Measurements from ENCODE around the gene PDLIM1. TPM values are rescaled to one million over a fixed set of nuclear protein-coding genes. Genes with fewer than 3 reads are reported as not detected.

The PDLIM1 gene
- total RNA-seq, 2 experiments from 2014 or later = 9.4 to 9.5 TPM

- no peaks in the 10 kb centered on the region for H3K4me1 Mint-ChIP-seq (ENCODE audit: low read depth)
- H3K9me3 Mint-ChIP-seq (ENCODE audit: insufficient read depth) = no peaks in the 10 kb centered on the region
- H3K27ac Mint-ChIP-seq = no peak overlapping the region
- ATAC-seq (no peak), DNase-seq (no peak)
- POLR2A ChIA-PET = no interaction called here
- no peaks in the 10 kb centered on the region for H3K36me3 Mint-ChIP-seq (ENCODE audit: low read depth)
- H3K27me3 Mint-ChIP-seq (ENCODE audit: low read depth) = peaks cover 2% of the 10 kb centered on the region
- no peak overlapping the region for H3K4me3 Mint-ChIP-seq
- CTCF ChIA-PET = no interaction called here
These were observed 22.4 kb downstream of the PDLIM1 start for GRCh38 chr10:95268438-95268837.

GRCh38 chr10:95267251-95267650, 23.6 kb downstream of the PDLIM1 start:
- DNase-seq (no peak), ATAC-seq (no peak)
- H3K4me3 Mint-ChIP-seq = no peak overlapping the region
- no peaks in the 10 kb centered on the region for H3K4me1 Mint-ChIP-seq (ENCODE audit: low read depth)
- no peak overlapping the region for H3K27ac Mint-ChIP-seq
- no peaks in the 10 kb centered on the region for H3K36me3 Mint-ChIP-seq (ENCODE audit: low read depth)
- H3K27me3 Mint-ChIP-seq (ENCODE audit: low read depth) = peaks cover 3% of the 10 kb centered on the region
- ChIA-PET POLR2A (no interaction called here), CTCF (no interaction called here)
- no peaks in the 10 kb centered on the region for H3K9me3 Mint-ChIP-seq (ENCODE audit: insufficient read depth)

GRCh38 chr10:95266674-95267095, 24.1 kb downstream of the PDLIM1 start:
- Mint-ChIP-seq H3K27ac (no peak overlapping the region), H3K36me3 (ENCODE audit: low read depth) (no peaks in the 10 kb centered on the region), H3K4me1 (ENCODE audit: low read depth) (no peaks in the 10 kb centered on the region), H3K4me3 (no peak overlapping the region), H3K9me3 (ENCODE audit: insufficient read depth) (no peaks in the 10 kb centered on the region), H3K27me3 (ENCODE audit: low read depth) (peaks cover 3% of the 10 kb centered on the region)
- DNase-seq = no peak
- ChIA-PET POLR2A (no interaction called here), CTCF (no interaction called here)
- ATAC-seq = no peak

DNA sequence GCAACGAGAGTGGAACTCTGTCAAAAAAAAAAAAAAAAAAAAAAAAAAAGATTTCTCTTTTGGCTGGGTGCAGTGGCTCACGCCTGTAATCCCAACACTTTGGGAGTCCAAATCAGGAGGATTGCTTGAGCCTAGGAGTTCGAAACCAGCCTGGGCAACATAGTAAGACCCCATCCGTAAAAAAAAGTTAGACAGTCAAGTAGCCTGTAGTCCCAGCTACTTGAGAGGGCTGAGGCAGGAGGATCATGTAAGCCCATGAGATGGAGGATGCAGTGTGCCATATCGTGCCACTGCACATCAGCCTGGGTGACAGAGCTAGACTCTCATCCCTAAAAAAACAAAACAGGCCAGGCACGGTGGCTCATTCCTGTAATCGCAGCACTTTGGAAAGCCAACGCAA, 25.2 kb downstream of the PDLIM1 start:
- ChIA-PET CTCF (no interaction called here), POLR2A (interaction anchor here (0.6 kb wide), 1 partner anchor 8 kb away, joined by 3 read pairs; no protein-coding TSS in a partner anchor)
- ATAC-seq (no peak), DNase-seq (no peak)
- no peaks in the 10 kb centered on the region for H3K9me3 Mint-ChIP-seq (ENCODE audit: insufficient read depth)
- H3K27ac Mint-ChIP-seq = no peak overlapping the region
- H3K4me1 Mint-ChIP-seq (ENCODE audit: low read depth) = no peaks in the 10 kb centered on the region
- H3K27me3 Mint-ChIP-seq (ENCODE audit: low read depth) = peaks cover 3% of the 10 kb centered on the region
- H3K36me3 Mint-ChIP-seq (ENCODE audit: low read depth) = no peaks in the 10 kb centered on the region
- no peak overlapping the region for H3K4me3 Mint-ChIP-seq

- H3K4me3 Mint-ChIP-seq = no peak overlapping the region
- ChIA-PET POLR2A (no interaction called here), CTCF (no interaction called here)
- no peak overlapping the region for H3K27ac Mint-ChIP-seq
- ATAC-seq = no peak
- peaks cover 3% of the 10 kb centered on the region for H3K27me3 Mint-ChIP-seq (ENCODE audit: low read depth)
- DNase-seq = no peak
- H3K4me1 Mint-ChIP-seq (ENCODE audit: low read depth) = no peaks in the 10 kb centered on the region
- no peaks in the 10 kb centered on the region for H3K9me3 Mint-ChIP-seq (ENCODE audit: insufficient read depth)
- no peaks in the 10 kb centered on the region for H3K36me3 Mint-ChIP-seq (ENCODE audit: low read depth)
These were observed 26.4 kb downstream of the PDLIM1 start for GRCh38 chr10:95264227-95265051.

DNA sequence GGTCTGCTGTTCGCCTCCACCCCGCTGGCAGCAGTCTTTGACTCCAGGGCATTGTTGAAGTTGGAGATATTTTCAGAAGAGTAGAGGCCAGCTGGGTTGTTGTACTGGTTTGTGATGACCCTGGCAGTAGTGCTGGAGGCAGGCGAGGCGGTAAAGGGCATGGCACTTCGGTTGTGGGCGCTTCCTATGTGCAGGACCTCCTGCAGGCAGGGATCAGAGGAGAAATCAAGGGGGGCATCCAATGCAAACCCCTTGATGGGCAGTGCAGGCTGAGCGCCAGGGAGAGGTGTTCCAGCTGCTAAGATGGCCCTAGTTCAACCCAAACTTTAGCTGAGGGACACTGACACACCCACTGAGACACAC, 27.0 kb downstream of the PDLIM1 start:
- ATAC-seq = no peak
- Mint-ChIP-seq H3K36me3 (ENCODE audit: low read depth) (no peaks in the 10 kb centered on the region), H3K9me3 (ENCODE audit: insufficient read depth) (no peaks in the 10 kb centered on the region), H3K27ac (no peak overlapping the region), H3K27me3 (ENCODE audit: low read depth) (peaks cover 3% of the 10 kb centered on the region), H3K4me1 (ENCODE audit: low read depth) (no peaks in the 10 kb centered on the region), H3K4me3 (no peak overlapping the region)
- ChIA-PET POLR2A (no interaction called here), CTCF (no interaction called here)
- DNase-seq = no peak

GRCh38 chr10:95262763-95263518, 27.9 kb downstream of the PDLIM1 start:
- POLR2A ChIA-PET = no interaction called here
- no peak overlapping the region for H3K4me3 Mint-ChIP-seq
- H3K27ac Mint-ChIP-seq = no peak overlapping the region
- H3K36me3 Mint-ChIP-seq (ENCODE audit: low read depth) = no peaks in the 10 kb centered on the region
- no peaks in the 10 kb centered on the region for H3K4me1 Mint-ChIP-seq (ENCODE audit: low read depth)
- CTCF ChIA-PET = no interaction called here
- no peaks in the 10 kb centered on the region for H3K9me3 Mint-ChIP-seq (ENCODE audit: insufficient read depth)
- H3K27me3 Mint-ChIP-seq (ENCODE audit: low read depth) = peaks cover 7% of the 10 kb centered on the region
- DNase-seq = no peak
- no peak for ATAC-seq

DNA sequence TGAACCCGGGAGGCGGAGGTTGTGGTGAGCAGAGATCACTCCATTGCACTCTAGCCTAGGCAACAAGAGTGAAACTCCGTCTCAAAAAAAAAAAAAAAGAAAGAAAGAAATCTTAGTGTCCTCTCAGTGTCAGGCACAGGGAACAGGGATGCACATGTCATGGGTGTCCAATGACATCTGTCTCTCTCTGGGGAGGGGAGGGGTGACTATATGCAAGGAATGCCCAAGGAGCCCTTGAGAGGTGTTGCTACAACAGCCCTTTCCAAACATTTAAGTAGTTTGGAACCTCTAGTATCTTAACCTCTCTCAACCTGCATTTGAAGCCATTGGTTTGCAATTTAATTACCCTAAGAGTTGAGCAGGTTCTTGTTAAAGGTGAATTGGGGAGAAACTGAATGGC, 28.9 kb downstream of the PDLIM1 start:
- ATAC-seq (no peak), DNase-seq (no peak)
- Mint-ChIP-seq H3K4me3 (no peak overlapping the region), H3K27ac (no peak overlapping the region), H3K9me3 (ENCODE audit: insufficient read depth) (no peaks in the 10 kb centered on the region), H3K36me3 (ENCODE audit: low read depth) (no peaks in the 10 kb centered on the region), H3K4me1 (ENCODE audit: low read depth) (no peaks in the 10 kb centered on the region), H3K27me3 (ENCODE audit: low read depth) (peaks cover 8% of the 10 kb centered on the region)
- CTCF ChIA-PET = no interaction called here
- POLR2A ChIA-PET = no interaction called here

- ChIA-PET POLR2A (no interaction called here), CTCF (no interaction called here)
- H3K4me1 Mint-ChIP-seq (ENCODE audit: low read depth) = no peaks in the 10 kb centered on the region
- no peak overlapping the region for H3K27ac Mint-ChIP-seq
- H3K9me3 Mint-ChIP-seq (ENCODE audit: insufficient read depth) = no peaks in the 10 kb centered on the region
- ATAC-seq = no peak
- no peak overlapping the region for H3K4me3 Mint-ChIP-seq
- no peaks in the 10 kb centered on the region for H3K36me3 Mint-ChIP-seq (ENCODE audit: low read depth)
- DNase-seq = no peak
- peaks cover 11% of the 10 kb centered on the region for H3K27me3 Mint-ChIP-seq (ENCODE audit: low read depth)
These were observed 29.8 kb downstream of the PDLIM1 start for GRCh38 chr10:95260909-95261552.

- DNase-seq = no peak
- CTCF ChIA-PET = interaction anchor here (1.2 kb wide), 1 partner anchor 103 kb away, joined by 5 read pairs; no protein-coding TSS in a partner anchor
- Mint-ChIP-seq H3K4me1 (ENCODE audit: low read depth) (no peaks in the 10 kb centered on the region), H3K4me3 (no peak overlapping the region), H3K27me3 (ENCODE audit: low read depth) (peaks cover 15% of the 10 kb centered on the region), H3K27ac (no peak overlapping the region), H3K9me3 (ENCODE audit: insufficient read depth) (no peaks in the 10 kb centered on the region), H3K36me3 (ENCODE audit: low read depth) (no peaks in the 10 kb centered on the region)
- POLR2A ChIA-PET = no interaction called here
- ATAC-seq = no peak
These were observed 30.4 kb downstream of the PDLIM1 start for GRCh38 chr10:95260397-95260881.

GRCh38 chr10:95257849-95258248, 33.0 kb downstream of the PDLIM1 start:
- ATAC-seq (no peak), DNase-seq (no peak)
- ChIA-PET POLR2A (interaction anchor here (0.7 kb wide), 1 partner anchor 8 kb away, joined by 3 read pairs; no protein-coding TSS in a partner anchor), CTCF (interaction anchor here (3.7 kb wide), 1 partner anchor 12 kb away, joined by 12 read pairs; no protein-coding TSS in a partner anchor)
- Mint-ChIP-seq H3K9me3 (ENCODE audit: insufficient read depth) (no peaks in the 10 kb centered on the region), H3K36me3 (ENCODE audit: low read depth) (no peaks in the 10 kb centered on the region), H3K27ac (no peak overlapping the region), H3K27me3 (ENCODE audit: low read depth) (peaks cover 23% of the 10 kb centered on the region), H3K4me1 (ENCODE audit: low read depth) (no peaks in the 10 kb centered on the region), H3K4me3 (no peak overlapping the region)

GRCh38 chr10:95256268-95256667, 34.5 kb downstream of the PDLIM1 start:
- ATAC-seq = no peak
- no peak overlapping the region for H3K27ac Mint-ChIP-seq
- H3K36me3 Mint-ChIP-seq (ENCODE audit: low read depth) = no peaks in the 10 kb centered on the region
- CTCF ChIA-PET = interaction anchor here (3.7 kb wide), 1 partner anchor 10 kb away, joined by 12 read pairs; no protein-coding TSS in a partner anchor
- no peaks in the 10 kb centered on the region for H3K9me3 Mint-ChIP-seq (ENCODE audit: insufficient read depth)
- no peak overlapping the region for H3K4me3 Mint-ChIP-seq
- no peak for DNase-seq
- H3K4me1 Mint-ChIP-seq (ENCODE audit: low read depth) = no peaks in the 10 kb centered on the region
- H3K27me3 Mint-ChIP-seq (ENCODE audit: low read depth) = peaks cover 31% of the 10 kb centered on the region
- POLR2A ChIA-PET = no interaction called here
